ENCODE results near the gene ROS1. TPM values are rescaled to one million over a fixed set of nuclear protein-coding genes. Genes with fewer than 3 reads are reported as not detected.

Gene ROS1
- total RNA-seq, 1 experiment from 2014 or later: not detected

- Histone ChIP-seq H3K14ac (ENCODE audit: insufficient read depth, low read length) (no peak overlapping the region), H2BK120ac (ENCODE audit: low read depth, low read length, poor library complexity, severe bottlenecking) (no peak overlapping the region), H2BK12ac (ENCODE audit: insufficient read length, low read depth, low read length) (no peak overlapping the region), H2BK5ac (ENCODE audit: insufficient read length, low read length) (no peak overlapping the region), H3K9ac (ENCODE audit: extremely low read depth, insufficient read length, low read length) (no peak overlapping the region), H2AFZ (ENCODE audit: low read length) (no peak overlapping the region), H3K4me2 (ENCODE audit: insufficient read depth, insufficient read length, low read length) (no peak overlapping the region), H3T11ph (ENCODE audit: low read length) (no peak overlapping the region), H3K79me1 (ENCODE audit: insufficient read depth, low read depth, low read length, poor library complexity, severe bottlenecking) (no peaks in the 10 kb centered on the region), H3K23ac (ENCODE audit: insufficient read length, low read depth, low read length) (no peak overlapping the region), H3K18ac (ENCODE audit: insufficient read length, low read depth, low read length) (no peak overlapping the region), H3K56ac (ENCODE audit: insufficient read length, low read depth, low read length) (no peak overlapping the region), H4K8ac (replicated peaks; ENCODE audit: insufficient read length, low read depth, low read length) (no peak overlapping the region), H3K79me2 (ENCODE audit: insufficient read depth, low read length) (no peaks in the 10 kb centered on the region), H2AK5ac (ENCODE audit: insufficient read length, low read length) (no peak overlapping the region), H3K27ac (ENCODE audit: insufficient read length, low read depth, low read length) (no peak overlapping the region), H3K4me1 (ENCODE audit: insufficient read depth, low read length) (no peaks in the 10 kb centered on the region), H4K5ac (ENCODE audit: insufficient read length, low read depth, low read length) (no peak overlapping the region), H4K20me1 (ENCODE audit: control insufficient read depth, insufficient read depth, insufficient read length) (no peaks in the 10 kb centered on the region), H3K9me3 (ENCODE audit: control insufficient read depth, low read depth, low read length) (no peaks in the 10 kb centered on the region), H3K23me2 (ENCODE audit: insufficient read length, low read depth, low read length, poor library complexity, severe bottlenecking) (no peaks in the 10 kb centered on the region), H3K4ac (ENCODE audit: low read depth, low read length) (no peak overlapping the region), H2BK15ac (ENCODE audit: low read depth, low read length) (no peak overlapping the region), H2BK20ac (ENCODE audit: low read depth, low read length, poor library complexity, severe bottlenecking) (no peak overlapping the region), H3K27me3 (ENCODE audit: insufficient read depth, low read length) (no peaks in the 10 kb centered on the region), H4K91ac (ENCODE audit: insufficient read length, low read depth, low read length) (no peak overlapping the region)
- Mint-ChIP-seq H3K4me1 (peaks cover 0 to 4% of the 10 kb centered on the region in 2 experiments; a peak in 1 of 4 replicates), H3K27me3 (ENCODE audit: low read depth) (no peaks in the 10 kb centered on the region; the same call in 1 of the 2 replicates), H3K27ac (no peak overlapping the region; a peak in 1 of 7 replicates), H3K9me3 (peaks cover 3 to 6% of the 10 kb centered on the region in 2 experiments; a peak in 3 of 5 replicates), H3K36me3 (ENCODE audit: insufficient read depth in 1 of 3, low read depth in 3 of 3) (peaks cover 0 to 5% (median 2%) of the 10 kb centered on the region in 3 experiments; a peak in 4 of 7 replicates), H3K4me3 (no peak overlapping the region)
- TF ChIP-seq CTCF (conservative IDR thresholded peaks at IDR 0.05): no peak
- no CpG with 5 or more reads among the region's 2 CpGs for WGBS (ENCODE audit: extremely low coverage, insufficient read length, low lambda C conversion rate)
- DNase-seq: no peak
These were observed 16.1 kb upstream of the ROS1 start for GRCh38 chr6:117441824-117442264.
